Adrenal gland (tissue), 12 donors: Measurements from ENCODE around the gene CXCL11. TPM values are rescaled to one million over a fixed set of nuclear protein-coding genes. Genes with fewer than 3 reads are reported as not detected.

Experiments used
- DNase-seq, 7 donors: peaks; one replicate each; pipeline ENCODE4 v3.0.0-alpha.2; 2019 to 2020
- H3K27ac ChIP-seq, 5 donors: fragments of 200-600 bp; sonication (generic) in 4 of 5; 1 replicate in 3 of 5; 2 replicates in 2 of 5; pipeline versions ENCODE4 v1.5.1 to v1.8.0; 2016 to 2020; ENCODE audit warnings: mild to moderate bottlenecking in 1 of 5
- H3K27me3 ChIP-seq: fragments of 200-600 bp; 2 replicates; pipeline ENCODE4 v1.8.0; 2021
- H3K36me3 ChIP-seq, 2 donors: fragments of 200-600 bp; replicated peaks in 1 of 2; 1 replicate in 1 of 2; 2 replicates in 1 of 2; pipeline versions ENCODE4 v1.5.1 to v1.8.0; 2018 to 2022
- H3K4me1 ChIP-seq, 2 donors: fragments of 200-600 bp; replicated peaks in 1 of 2; 1 replicate in 1 of 2; 2 replicates in 1 of 2; pipeline versions ENCODE4 v1.5.1 to v1.8.0; 2018 to 2021
- H3K4me3 ChIP-seq, 4 donors: fragments of 200-600 bp; sonication (generic) in 3 of 4; one replicate each; pipeline ENCODE4 v1.5.1; 2016 to 2018
- H3K9me3 ChIP-seq, 3 donors: fragments of 200-600 bp; sonication (generic) in 1 of 3; replicated peaks in 1 of 3; 1 replicate in 2 of 3; 2 replicates in 1 of 3; pipeline versions ENCODE4 v1.5.1 to v1.8.0; 2016 to 2021
- CTCF ChIP-seq, 6 experiments: fragments of 450-650 bp in 4 of 6; fragments of 200-600 bp in 2 of 6; sonication (generic) in 1 of 6; IDR thresholded peaks; 1 replicate in 5 of 6; 2 replicates in 1 of 6; pipeline versions ENCODE4 v1.5.1 to v1.8.0; 2016 to 2021; ENCODE audit warnings: antibody characterized with exemption in 6 of 6, mild to moderate bottlenecking in 2 of 6, moderate library complexity in 1 of 6
- POLR2A ChIP-seq, 2 donors: fragments of 450-650 bp; IDR thresholded peaks; one replicate each; pipeline ENCODE4 v1.6.1; 2017; ENCODE audit warnings: antibody characterized with exemption in 2 of 2, mild to moderate bottlenecking in 2 of 2, moderate library complexity in 1 of 2
- WGBS, 4 donors: extraction: QIAGEN DNeasy Blood & Tissue Kit in 2 of 4; methylation state at CpG; one replicate each; pipeline versions ENCODE4 v1.1.5 to v1.1.7; 2013 to 2017; 5-methylcytosine and 5-hydroxymethylcytosine counted together
- intact Hi-C, 2 donors: fragments of 100-400 bp; cut with DNase I; formaldehyde crosslinking; loops; one replicate each; pipeline versions ENCODE4 v1.14.1 to v1.15.0; 2022 to 2023
- polyA plus RNA-seq, 3 donors: library from polyadenylated mRNA; stranded (reverse); fragments of 200-250 nt in 2 of 3; fragments of 350-450 nt in 1 of 3; fragmentation: Illumina TruSeq in 1 of 3; extraction: RNeasy Lipid Tissue Mini Kit (QIAGEN cat#74804) in 1 of 3; gene quantifications; one replicate each; pipeline ENCODE4 v1.2.3, GENCODE V29; 2013 to 2014
- total RNA-seq, 9 donors: library from RNA; depleted of rRNA in 4 of 9; stranded (reverse); fragments of >200 nt in 4 of 9; fragments of 120-200 nt in 1 of 9; fragmentation: NEBNext Ultra II Directional in 1 of 9; extraction: Animal tissue kit (Norgen Biotek cat#: 25700) in 1 of 9; gene quantifications; one replicate each; pipeline versions ENCODE4 v1.1.0 to v1.2.4, GENCODE V29; 2013 to 2023
- donor health status: healthy with polysubstance abuse.
- donor health status: Bipolar disorder and iron deficiency.
- donor health status: DM: yes; HTN: yes; CAD: no.
- donor health status: DM: no; HTN: no; CAD: no.
- donor health status: DM: no; HTN: no; CAD: no.
- donor health status: DM: yes; HTN: yes; CAD: no.

The CXCL11 gene
- total and polyA plus RNA-seq, 12 donors: 0.10 to 1.2 (median 0.43) TPM; not detected in 6

GRCh38 chr4:76011018-76011670 is 24.7 kb downstream of the CXCL11 start:
- intact Hi-C loops: no loop called here
- TF ChIP-seq POLR2A (IDR thresholded peaks at IDR 0.05): no peak
- TF ChIP-seq CTCF (IDR thresholded peaks at IDR 0.05): no peak
- DNase-seq: no peak
- Histone ChIP-seq H3K27ac (peak overlapping the region in 4 of 5 donors; percentile 14 to 74 (median 48)), H3K9me3 (no peaks in the 10 kb centered on the region), H3K27me3 (no peaks in the 10 kb centered on the region), H3K4me3 (no peak overlapping the region), H3K36me3 (no peaks in the 10 kb centered on the region), H3K4me1 (no peaks in the 10 kb centered on the region)
- WGBS, 4 donors: 87 to 94% (median 92%) methylated on average over 13 to 31 of the region's 31 CpGs

- Histone ChIP-seq H3K4me3 (no peak overlapping the region), H3K27me3 (no peaks in the 10 kb centered on the region), H3K4me1 (no peaks in the 10 kb centered on the region), H3K36me3 (no peaks in the 10 kb centered on the region), H3K9me3 (no peaks in the 10 kb centered on the region), H3K27ac (no peak overlapping the region)
- intact Hi-C loops: no loop called here
- TF ChIP-seq CTCF (IDR thresholded peaks at IDR 0.05) (no peak), POLR2A (IDR thresholded peaks at IDR 0.05) (no peak)
- WGBS, 4 donors: 85 to 93% (median 88%) methylated on average over 12 to 13 of the region's 13 CpGs
- no peak for DNase-seq
These were observed 25.3 kb downstream of the CXCL11 start for GRCh38 chr4:76010576-76010975.

GRCh38 chr4:76009311-76009710 is 26.6 kb downstream of the CXCL11 start:
- H3K27me3 ChIP-seq: no peaks in the 10 kb centered on the region
- TF ChIP-seq CTCF (IDR thresholded peaks at IDR 0.05) (no peak), POLR2A (IDR thresholded peaks at IDR 0.05) (no peak)
- WGBS, 4 donors: 75 to 83% (median 75%) methylated on average over 5 of the region's 5 CpGs
- no peaks in the 10 kb centered on the region for H3K36me3 ChIP-seq
- no peaks in the 10 kb centered on the region for H3K9me3 ChIP-seq
- H3K4me3 ChIP-seq: no peak overlapping the region
- DNase-seq: no peak
- H3K27ac ChIP-seq: no peak overlapping the region
- H3K4me1 ChIP-seq: no peaks in the 10 kb centered on the region
- intact Hi-C loops: no loop called here

GRCh38 chr4:76007089-76007862 is 28.6 kb downstream of the CXCL11 start, which contains the start of gene CXCL9:
Gene CXCL9, minus strand, starts transcription at chr4:76007509. Its CDS starts 60 bp downstream, at chr4:76007449.
- Histone ChIP-seq H3K4me1 (no peaks in the 10 kb centered on the region), H3K36me3 (no peaks in the 10 kb centered on the region), H3K4me3 (no peak within 1 kb of the TSS), H3K9me3 (no peaks in the 10 kb centered on the region), H3K27ac (no peak within 1 kb of the TSS), H3K27me3 (no peaks in the 10 kb centered on the region)
- intact Hi-C loops: no loop called here
- TF ChIP-seq CTCF (IDR thresholded peaks at IDR 0.05) (no peak), POLR2A (IDR thresholded peaks at IDR 0.05) (no peak)
- WGBS, 4 donors: 50 to 73% (median 68%) methylated on average over 1 of the region's 1 CpG
- DNase-seq: no peak
